GM19193 (cell line): ENCODE results near the gene DEFB129.

ENCODE experiments used
- POLR2A ChIP-seq: IDR thresholded peaks from 4 replicates; pipeline ENCODE4 v1.6.1; 2011; ENCODE audit not compliant: insufficient read depth, insufficient read length; ENCODE audit errors: extremely low read depth

Gene DEFB129, protein sequence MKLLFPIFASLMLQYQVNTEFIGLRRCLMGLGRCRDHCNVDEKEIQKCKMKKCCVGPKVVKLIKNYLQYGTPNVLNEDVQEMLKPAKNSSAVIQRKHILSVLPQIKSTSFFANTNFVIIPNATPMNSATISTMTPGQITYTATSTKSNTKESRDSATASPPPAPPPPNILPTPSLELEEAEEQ

DNA sequence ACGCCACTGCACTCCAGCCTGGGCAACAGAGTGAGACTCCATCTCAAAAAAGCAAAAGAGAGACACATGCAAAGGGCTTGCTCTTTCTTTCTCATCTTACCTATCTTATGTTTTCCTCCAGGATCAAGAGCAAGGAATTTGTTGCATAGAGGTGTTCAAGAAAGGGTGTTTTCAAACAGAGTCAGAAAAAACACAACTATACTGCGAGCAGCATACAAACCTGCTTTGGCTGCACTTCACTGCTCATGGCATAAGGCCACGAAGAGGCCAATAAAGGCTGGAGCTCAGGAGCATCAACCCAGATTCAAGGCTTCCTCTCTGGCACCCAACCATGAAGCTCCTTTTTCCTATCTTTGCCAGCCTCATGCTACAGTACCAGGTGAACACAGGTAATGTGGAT is at the start of gene DEFB129:
Gene DEFB129, plus strand, starts transcription at position 301 of the 400 bp plus-strand sequence. Its CDS starts 31 bp downstream, at position 332.
- TF ChIP-seq POLR2A, result no peak

- TF ChIP-seq POLR2A, result no peak
These were observed 42.8 kb upstream of the DEFB129 start for GRCh38 chr20:184288-184687.

- no peak for TF ChIP-seq POLR2A
These were observed 39.3 kb upstream of the DEFB129 start for GRCh38 chr20:187733-188132.

DNA sequence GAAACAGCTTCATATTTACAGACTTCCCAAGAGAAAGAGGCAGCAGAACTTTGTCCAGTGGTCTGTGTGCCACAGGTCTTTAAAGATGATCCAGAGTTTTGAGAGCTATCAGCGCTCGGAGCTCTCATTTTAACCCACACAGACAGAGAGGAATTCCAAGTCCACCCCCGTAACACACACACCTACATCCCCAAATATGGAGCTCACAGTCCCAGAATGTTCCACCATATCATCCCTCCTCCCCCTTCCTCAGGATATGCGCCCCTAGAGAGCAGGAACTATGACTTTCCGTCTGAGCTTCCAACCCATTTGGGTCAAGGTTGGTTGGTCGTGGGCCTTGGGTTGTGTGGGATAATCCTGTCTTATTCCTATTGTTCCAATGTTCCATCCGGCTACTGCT is 37.4 kb upstream of the DEFB129 start, which contains the start of gene DEFB128:
Gene DEFB128, minus strand, starts transcription at position 101 of the 400 bp plus-strand sequence. Its CDS starts 88 bp downstream, at position 13.
- no peak for TF ChIP-seq POLR2A

DNA sequence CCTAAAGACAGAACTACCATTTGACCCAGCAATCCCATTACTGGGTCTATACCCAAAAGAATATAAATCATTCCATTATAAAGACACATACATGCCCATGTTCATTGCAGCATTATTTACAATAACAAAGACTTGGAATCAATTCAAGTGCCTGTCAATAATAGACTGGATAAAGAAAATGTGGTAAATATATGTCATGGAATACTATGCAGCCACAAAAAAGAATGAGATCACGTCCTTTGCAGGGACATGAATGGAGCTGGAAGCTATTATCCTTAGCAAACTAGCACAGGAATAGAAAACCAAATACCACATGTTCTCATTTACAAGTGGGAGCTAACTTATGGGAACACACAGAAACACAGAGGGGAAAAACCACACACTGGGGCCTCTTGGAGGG is 28.8 kb upstream of the DEFB129 start:
- no peak for TF ChIP-seq POLR2A

DNA sequence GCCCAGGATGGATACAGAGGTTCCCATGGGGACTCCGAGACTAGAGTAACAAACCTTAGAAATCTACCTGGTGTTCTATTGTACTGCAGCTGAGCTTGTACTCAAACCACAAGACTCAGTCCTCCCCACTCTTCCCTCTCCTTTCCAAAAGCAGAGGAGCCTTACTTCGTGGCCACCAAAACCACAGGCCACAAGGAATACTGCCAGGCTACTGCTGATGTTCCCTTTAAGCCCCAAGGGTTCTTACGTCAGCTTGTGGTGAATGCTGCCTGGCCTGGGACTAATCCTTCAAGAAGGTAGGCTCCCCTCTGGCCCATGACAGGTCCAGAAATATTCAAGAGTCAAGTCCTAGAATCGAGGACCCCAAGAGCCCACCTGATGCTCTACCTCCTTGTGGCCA is 27.1 kb upstream of the DEFB129 start:
- TF ChIP-seq POLR2A, result no peak

GRCh38 chr20:208942-209566 is 18.0 kb upstream of the DEFB129 start:
- TF ChIP-seq POLR2A, result no peak

DNA sequence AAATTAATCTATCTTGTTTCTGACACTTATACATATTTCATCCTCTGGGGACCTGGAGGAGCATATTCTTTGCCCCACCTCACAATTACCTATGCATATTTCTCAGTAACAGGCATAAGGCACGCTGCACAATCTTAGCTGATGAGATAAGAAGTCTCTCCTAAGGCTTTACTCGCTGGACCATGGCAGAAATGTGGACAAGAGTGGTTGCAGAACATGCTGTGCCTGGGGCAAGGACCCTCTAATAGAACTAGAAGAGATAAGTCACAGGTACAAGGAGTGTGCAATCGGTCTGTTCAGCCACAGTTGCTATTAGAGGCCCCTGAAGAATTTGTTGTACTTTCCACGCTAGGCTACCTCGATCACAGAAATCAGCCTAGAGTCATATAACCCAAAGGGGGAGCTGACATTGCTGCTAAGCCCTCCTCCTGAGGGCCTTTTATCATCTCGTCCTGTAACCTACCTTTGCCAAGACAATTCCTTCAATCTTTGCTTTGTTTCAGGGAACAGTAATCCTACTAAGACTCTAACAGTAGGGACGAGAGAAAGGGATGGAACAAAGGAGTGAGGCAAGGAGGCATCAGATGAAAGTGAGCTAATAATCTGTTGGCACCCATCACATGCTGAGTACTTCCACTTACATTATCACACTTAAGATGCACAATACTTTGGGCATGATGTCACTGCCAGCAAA is 16.1 kb upstream of the DEFB129 start:
- TF ChIP-seq POLR2A, result no peak

DNA sequence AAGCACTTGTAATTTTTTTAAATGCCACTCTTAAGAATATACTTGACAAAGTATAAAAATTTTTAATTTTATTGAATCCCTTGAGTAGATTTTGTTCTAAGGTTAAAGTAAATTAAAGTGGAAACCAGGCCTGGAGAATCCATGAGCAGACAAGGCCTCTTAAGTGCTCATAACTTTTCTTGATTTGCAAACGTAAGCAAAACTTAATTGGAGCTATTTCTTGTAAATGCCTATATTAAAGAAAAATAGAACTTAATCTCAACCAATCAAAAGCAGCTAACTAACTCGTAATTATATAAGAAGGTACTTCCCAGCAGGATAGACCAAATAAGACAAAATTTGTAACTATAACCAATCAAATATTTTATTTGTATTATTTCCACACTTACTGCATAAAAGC is 12.7 kb upstream of the DEFB129 start:
- no peak for TF ChIP-seq POLR2A

GRCh38 chr20:215796-216195 is 11.3 kb upstream of the DEFB129 start:
- no peak for TF ChIP-seq POLR2A

- no peak for TF ChIP-seq POLR2A
These were observed 9.8 kb upstream of the DEFB129 start for GRCh38 chr20:217266-217665.

- TF ChIP-seq POLR2A, result no peak
These were observed 7.6 kb upstream of the DEFB129 start for GRCh38 chr20:219290-220115.

GRCh38 chr20:221258-221830 is 5.7 kb upstream of the DEFB129 start:
- no peak for TF ChIP-seq POLR2A

GRCh38 chr20:227439-228105 is 514 bp downstream of the DEFB129 start:
- no peak for TF ChIP-seq POLR2A
